Stomach (tissue), 9 donors: ENCODE measurements around the gene MYT1. TPM values are rescaled to one million over a fixed set of nuclear protein-coding genes. Genes with fewer than 3 reads are reported as not detected.

Experiments
- DNase-seq, 2 donors: peaks; one replicate each; pipeline versions ENCODE4 v3.0.0 to v3.0.0-alpha.2; 2013 to 2019
- H3K27ac ChIP-seq, 5 donors: fragments of 200-600 bp in 4 of 5; sonication (generic) in 4 of 5; one replicate each; pipeline ENCODE4 v1.5.1; 2013 to 2019; ENCODE audit warnings: mild to moderate bottlenecking in 1 of 5, moderate library complexity in 1 of 5
- H3K27me3 ChIP-seq, 3 donors: fragments of 200-600 bp; sonication (generic); one replicate each; pipeline ENCODE4 v1.5.1; 2017 to 2019; ENCODE audit warnings: mixed run types in 1 of 3
- H3K36me3 ChIP-seq, 4 donors: fragments of 200-600 bp; sonication (generic); 1 replicate in 3 of 4; 2 replicates in 1 of 4; pipeline ENCODE4 v1.5.1; 2016 to 2019
- H3K4me1 ChIP-seq, 4 donors: fragments of 200-600 bp; sonication (generic); one replicate each; pipeline ENCODE4 v1.5.1; 2016 to 2019
- H3K4me3 ChIP-seq, 4 donors: fragments of 200-600 bp; sonication (generic) in 3 of 4; one replicate each; pipeline ENCODE4 v1.5.1; 2016 to 2019; ENCODE audit warnings: mild to moderate bottlenecking in 1 of 4
- H3K9me3 ChIP-seq, 4 donors: fragments of 200-600 bp; sonication (generic); one replicate each; pipeline ENCODE4 v1.5.1; 2016 to 2019
- EP300 ChIP-seq: sonication (generic); formaldehyde crosslinking; IDR thresholded peaks from one replicate; pipeline ENCODE4 v1.6.1; 2017; ENCODE audit warnings: antibody characterized with exemption
- POLR2A ChIP-seq, 4 donors: fragments of 450-650 bp; IDR thresholded peaks; one replicate each; pipeline ENCODE4 v1.6.1; 2016; ENCODE audit warnings: antibody characterized with exemption in 4 of 4, control low read depth in 2 of 4, mild to moderate bottlenecking in 1 of 4, moderate library complexity in 1 of 4
- POLR2AphosphoS5 ChIP-seq, 3 donors: sonication (generic); formaldehyde crosslinking; IDR thresholded peaks; one replicate each; pipeline ENCODE4 v1.6.1; 2016; ENCODE audit warnings: antibody characterized with exemption in 3 of 3
- WGBS, 5 donors: extraction: QIAGEN DNeasy Blood & Tissue Kit in 3 of 5; methylation state at CpG; one replicate each; pipeline versions ENCODE4 v1.1.5 to v1.1.7; 2013 to 2018; 5-methylcytosine and 5-hydroxymethylcytosine counted together
- intact Hi-C: fragments of 100-400 bp; cut with DNase I; formaldehyde crosslinking; loops from one replicate; pipeline ENCODE4 v1.15.1; 2023; ENCODE audit warnings: low total_unique reads
- polyA plus RNA-seq, 3 donors: library from polyadenylated mRNA; stranded (reverse); fragments of 200-250 nt; gene quantifications; one replicate each; pipeline ENCODE4 v1.2.3, GENCODE V29; 2013
- total RNA-seq, 5 donors: library from RNA; depleted of rRNA; stranded (reverse); fragments of >200 nt; gene quantifications; one replicate each; pipeline versions ENCODE4 v1.1.0 to v1.2.3, GENCODE V29; 2014 to 2016
- TF ChIP-seq, protein P1 (sequence below), 7 experiments: fragments of 450-650 bp in 4 of 7; fragments of 200-600 bp in 3 of 7; sonication (generic) in 3 of 7; IDR thresholded peaks; one replicate each; pipeline ENCODE4 v1.5.1; 2016 to 2019; ENCODE audit warnings: antibody characterized with exemption in 7 of 7, control low read depth in 2 of 7, mild to moderate bottlenecking in 1 of 7
- donor health status: healthy with polysubstance abuse.
- donor health status: Bipolar disorder and iron deficiency.
- donor health status: healthy.

Gene MYT1
- total and polyA plus RNA-seq, 8 donors: 0.08 to 0.55 (median 0.25) TPM; not detected in 5

DNA sequence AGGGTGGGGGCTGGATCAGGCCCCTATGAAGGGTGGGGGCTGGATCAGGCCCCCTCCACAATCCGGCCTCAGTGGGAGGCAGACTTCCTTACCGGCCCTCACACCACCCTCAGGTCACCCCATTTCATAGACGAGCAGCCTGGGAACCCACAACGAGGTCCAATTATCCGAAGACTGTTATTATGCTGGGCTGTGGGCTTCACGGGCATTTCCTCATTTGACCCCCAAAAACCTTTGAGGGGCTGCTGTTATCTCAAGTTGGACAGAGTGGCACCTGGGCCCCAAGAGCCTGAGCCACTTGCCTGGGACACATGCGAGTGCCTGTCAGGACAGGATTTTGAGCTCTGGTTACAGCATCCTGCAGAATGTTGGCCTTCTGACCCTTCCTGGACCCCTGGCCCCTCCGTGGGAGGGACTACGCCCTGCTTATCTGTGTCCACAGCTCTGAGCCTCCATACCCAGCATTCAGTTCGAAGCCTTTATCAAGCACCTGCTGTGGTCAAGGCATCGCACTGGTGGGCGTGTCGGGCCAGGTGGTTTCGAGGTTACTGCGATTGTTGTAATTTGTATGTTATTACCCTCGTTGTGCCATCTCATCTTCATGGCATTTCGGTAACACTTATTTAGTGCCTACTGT lies 56.8 kb downstream of the MYT1 start:
- 44 to 64% (median 51%) methylated on average over 16 to 17 of the region's 17 CpGs for WGBS, 5 donors
- Histone ChIP-seq H3K4me3 (no peak overlapping the region), H3K27ac (no peak overlapping the region), H3K4me1 (peaks cover 0 to 26% (median 12%) of the 10 kb centered on the region in 4 donors), H3K27me3 (peaks cover 0 to 15% (median 0%) of the 10 kb centered on the region in 3 donors), H3K36me3 (no peaks in the 10 kb centered on the region), H3K9me3 (no peaks in the 10 kb centered on the region)
- peak in 1 of 2 donors; percentile 65 for DNase-seq
- TF ChIP-seq, protein P1, sequence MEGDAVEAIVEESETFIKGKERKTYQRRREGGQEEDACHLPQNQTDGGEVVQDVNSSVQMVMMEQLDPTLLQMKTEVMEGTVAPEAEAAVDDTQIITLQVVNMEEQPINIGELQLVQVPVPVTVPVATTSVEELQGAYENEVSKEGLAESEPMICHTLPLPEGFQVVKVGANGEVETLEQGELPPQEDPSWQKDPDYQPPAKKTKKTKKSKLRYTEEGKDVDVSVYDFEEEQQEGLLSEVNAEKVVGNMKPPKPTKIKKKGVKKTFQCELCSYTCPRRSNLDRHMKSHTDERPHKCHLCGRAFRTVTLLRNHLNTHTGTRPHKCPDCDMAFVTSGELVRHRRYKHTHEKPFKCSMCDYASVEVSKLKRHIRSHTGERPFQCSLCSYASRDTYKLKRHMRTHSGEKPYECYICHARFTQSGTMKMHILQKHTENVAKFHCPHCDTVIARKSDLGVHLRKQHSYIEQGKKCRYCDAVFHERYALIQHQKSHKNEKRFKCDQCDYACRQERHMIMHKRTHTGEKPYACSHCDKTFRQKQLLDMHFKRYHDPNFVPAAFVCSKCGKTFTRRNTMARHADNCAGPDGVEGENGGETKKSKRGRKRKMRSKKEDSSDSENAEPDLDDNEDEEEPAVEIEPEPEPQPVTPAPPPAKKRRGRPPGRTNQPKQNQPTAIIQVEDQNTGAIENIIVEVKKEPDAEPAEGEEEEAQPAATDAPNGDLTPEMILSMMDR (IDR thresholded peaks at IDR 0.05): no peak
- no peak for TF ChIP-seq POLR2AphosphoS5 (IDR thresholded peaks at IDR 0.05)
- TF ChIP-seq POLR2A (IDR thresholded peaks at IDR 0.05): no peak
- TF ChIP-seq EP300: no peak
- intact Hi-C loops: no loop called here

DNA sequence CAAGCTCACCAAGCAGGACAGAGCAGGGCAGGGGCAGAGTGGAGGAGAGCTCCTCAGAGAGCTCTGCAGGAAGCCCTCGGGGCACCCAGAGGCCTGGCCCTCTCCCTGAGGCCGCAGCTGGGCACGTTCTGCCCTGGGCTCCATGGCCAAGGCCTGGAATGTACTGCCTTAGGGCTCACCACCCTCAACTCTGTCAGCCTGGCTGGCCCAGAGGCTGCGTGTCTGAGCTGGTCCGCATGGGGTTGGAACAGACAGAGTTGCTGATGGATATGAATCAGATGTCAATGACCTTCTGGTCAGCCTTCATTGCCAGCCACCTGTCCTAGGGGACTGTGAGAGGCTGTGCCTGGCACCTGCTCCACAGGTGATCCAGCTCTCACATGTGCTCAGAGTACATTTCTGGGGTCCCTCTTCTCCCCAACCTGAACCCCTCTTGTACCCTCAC lies 58.1 kb downstream of the MYT1 start:
- no peak overlapping the region for H3K27ac ChIP-seq
- WGBS, 5 donors: 50 to 76% (median 59%) methylated on average over 2 to 5 of the region's 5 CpGs
- no peaks in the 10 kb centered on the region for H3K9me3 ChIP-seq
- H3K36me3 ChIP-seq: no peaks in the 10 kb centered on the region
- H3K27me3 ChIP-seq: peaks cover 0 to 15% (median 0%) of the 10 kb centered on the region in 3 donors
- no peak for TF ChIP-seq EP300
- TF ChIP-seq, protein P1 (IDR thresholded peaks at IDR 0.05): peak in 1 of 7 experiments; percentile 4
- no peak for TF ChIP-seq POLR2AphosphoS5 (IDR thresholded peaks at IDR 0.05)
- peaks cover 0 to 26% (median 10%) of the 10 kb centered on the region in 4 donors for H3K4me1 ChIP-seq
- intact Hi-C loops: no loop called here
- peak in 1 of 2 donors; percentile 26 for DNase-seq
- H3K4me3 ChIP-seq: no peak overlapping the region

DNA sequence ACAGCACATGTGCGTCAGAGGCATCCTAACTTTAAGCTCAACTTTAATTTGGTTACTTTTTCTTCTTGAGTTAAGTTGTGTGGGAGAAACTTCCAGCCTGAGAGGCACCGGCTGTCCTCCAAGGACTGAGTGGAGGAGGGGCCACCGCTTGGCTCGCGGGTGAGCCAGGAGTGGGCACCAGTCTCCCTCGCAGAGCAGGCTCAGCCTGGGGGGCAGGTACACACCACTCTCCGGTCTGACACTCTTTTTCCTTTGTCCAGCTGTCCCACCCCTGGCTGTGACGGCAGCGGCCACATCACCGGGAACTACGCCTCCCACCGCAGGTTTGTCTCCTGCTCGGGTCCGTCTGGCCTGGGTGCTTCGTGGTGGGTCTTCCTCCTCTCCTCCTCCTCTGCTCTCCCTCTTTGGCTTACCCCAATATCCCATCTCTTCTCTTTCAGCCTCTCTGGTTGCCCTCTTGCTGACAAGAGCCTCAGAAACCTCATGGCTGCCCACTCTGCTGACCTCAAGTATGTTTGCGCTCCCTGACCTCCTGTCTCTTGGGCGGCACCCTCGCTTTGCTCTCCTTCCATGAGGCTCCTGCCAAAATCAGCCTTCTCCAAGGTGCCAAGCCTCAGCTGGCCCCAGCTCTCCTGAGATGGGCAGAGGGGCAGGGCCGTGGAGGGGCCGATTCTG lies 58.7 kb downstream of the MYT1 start:
- 71 to 76% (median 73%) methylated on average over 18 to 20 of the region's 20 CpGs for WGBS, 5 donors
- intact Hi-C loops: no loop called here
- Histone ChIP-seq H3K27ac (no peak overlapping the region), H3K9me3 (no peaks in the 10 kb centered on the region), H3K27me3 (peaks cover 0 to 15% (median 0%) of the 10 kb centered on the region in 3 donors), H3K4me3 (no peak overlapping the region), H3K36me3 (no peaks in the 10 kb centered on the region), H3K4me1 (peaks cover 0 to 26% (median 10%) of the 10 kb centered on the region in 4 donors)
- DNase-seq: peak in 1 of 2 donors; percentile 72
- TF ChIP-seq, protein P1 (IDR thresholded peaks at IDR 0.05): no peak

DNA sequence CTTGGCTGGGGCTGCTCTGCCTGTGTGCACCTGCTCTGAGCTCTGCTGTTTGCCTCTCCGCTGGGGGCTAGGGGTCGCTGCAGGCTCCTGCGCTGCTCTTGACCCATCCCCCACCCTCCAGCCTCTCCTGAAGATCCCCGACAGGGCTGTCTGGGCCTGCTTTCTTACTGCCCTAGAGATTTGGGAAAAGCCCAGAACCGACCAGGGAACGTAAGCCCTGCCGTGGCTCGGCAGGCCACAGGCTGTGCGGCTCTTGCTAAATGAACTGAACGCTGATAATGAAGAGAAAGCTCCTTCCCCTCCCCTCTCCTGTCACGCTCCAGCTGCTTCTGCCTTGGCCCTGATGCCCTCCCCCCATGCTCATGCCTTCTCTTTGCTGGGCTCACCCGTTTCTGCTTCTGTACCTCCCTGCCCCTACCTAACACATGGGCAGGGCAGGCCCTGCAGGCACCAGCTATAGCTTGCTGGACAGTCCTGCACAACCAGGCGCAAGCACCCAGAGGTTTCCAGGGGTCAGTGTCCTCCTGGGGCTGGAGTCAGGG lies 59.3 kb downstream of the MYT1 start:
- H3K27ac ChIP-seq: no peak overlapping the region
- H3K9me3 ChIP-seq: no peaks in the 10 kb centered on the region
- TF ChIP-seq EP300 (no peak), POLR2AphosphoS5 (IDR thresholded peaks at IDR 0.05) (no peak), POLR2A (IDR thresholded peaks at IDR 0.05) (no peak)
- TF ChIP-seq, protein P1 (IDR thresholded peaks at IDR 0.05): no peak
- peaks cover 0 to 15% (median 0%) of the 10 kb centered on the region in 3 donors for H3K27me3 ChIP-seq
- whole genome bisulfite sequencing, 5 donors: 42 to 58% (median 53%) methylated on average over 13 of the region's 13 CpGs
- intact Hi-C loops: no loop called here
- peak in 1 of 2 donors; percentile 83 for DNase-seq
- H3K36me3 ChIP-seq: no peaks in the 10 kb centered on the region
- no peak overlapping the region for H3K4me3 ChIP-seq
- H3K4me1 ChIP-seq: peaks cover 0 to 26% (median 10%) of the 10 kb centered on the region in 4 donors
